Neural progenitor cell (in vitro differentiated cells): ENCODE measurements around the gene S1PR2.

ENCODE experiments used
- EZH2 ChIP-seq: fragments of 200-600 bp; sonication (generic); IDR thresholded peaks from 2 replicates; pipeline ENCODE4 v1.6.1; 2017; ENCODE audit warnings: antibody characterized with exemption, mild to moderate bottlenecking, moderate library complexity
- EZH2phosphoT487 ChIP-seq: fragments of 200-600 bp; sonication (generic); IDR thresholded peaks from 2 replicates; pipeline ENCODE4 v1.6.1; 2017; ENCODE audit warnings: antibody characterized with exemption
- TF ChIP-seq, protein P1 (sequence below): fragments of 200-600 bp; sonication (generic); IDR thresholded peaks from 2 replicates; pipeline ENCODE4 v1.5.1; 2017; ENCODE audit warnings: antibody characterized with exemption, mild to moderate bottlenecking

DNA sequence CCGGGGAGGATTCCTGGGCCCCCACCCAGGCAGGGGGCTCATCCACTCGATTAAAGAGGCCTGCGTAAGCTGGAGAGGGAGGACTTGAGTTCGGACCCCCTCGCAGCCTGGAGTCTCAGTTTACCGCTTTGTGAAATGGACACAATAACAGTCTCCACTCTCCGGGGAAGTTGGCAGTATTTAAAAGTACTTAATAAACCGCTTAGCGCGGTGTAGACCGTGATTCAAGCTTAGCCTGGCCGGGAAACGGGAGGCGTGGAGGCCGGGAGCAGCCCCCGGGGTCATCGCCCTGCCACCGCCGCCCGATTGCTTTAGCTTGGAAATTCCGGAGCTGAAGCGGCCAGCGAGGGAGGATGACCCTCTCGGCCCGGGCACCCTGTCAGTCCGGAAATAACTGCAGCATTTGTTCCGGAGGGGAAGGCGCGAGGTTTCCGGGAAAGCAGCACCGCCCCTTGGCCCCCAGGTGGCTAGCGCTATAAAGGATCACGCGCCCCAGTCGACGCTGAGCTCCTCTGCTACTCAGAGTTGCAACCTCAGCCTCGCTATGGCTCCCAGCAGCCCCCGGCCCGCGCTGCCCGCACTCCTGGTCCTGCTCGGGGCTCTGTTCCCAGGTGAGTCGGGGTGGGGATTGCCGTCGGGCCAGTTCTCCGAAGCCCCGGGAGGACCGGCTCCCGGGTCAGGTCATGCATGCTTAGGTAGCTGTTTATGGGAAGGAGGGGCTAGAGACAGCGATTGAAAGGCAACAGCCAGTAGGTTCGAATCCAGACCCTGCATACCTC lies 39.7 kb upstream of the S1PR2 start, which contains the start of gene ICAM1:
- TF ChIP-seq EZH2 (peak; percentile 35), EZH2phosphoT487 (peak; percentile 63)
- TF ChIP-seq, protein P1, sequence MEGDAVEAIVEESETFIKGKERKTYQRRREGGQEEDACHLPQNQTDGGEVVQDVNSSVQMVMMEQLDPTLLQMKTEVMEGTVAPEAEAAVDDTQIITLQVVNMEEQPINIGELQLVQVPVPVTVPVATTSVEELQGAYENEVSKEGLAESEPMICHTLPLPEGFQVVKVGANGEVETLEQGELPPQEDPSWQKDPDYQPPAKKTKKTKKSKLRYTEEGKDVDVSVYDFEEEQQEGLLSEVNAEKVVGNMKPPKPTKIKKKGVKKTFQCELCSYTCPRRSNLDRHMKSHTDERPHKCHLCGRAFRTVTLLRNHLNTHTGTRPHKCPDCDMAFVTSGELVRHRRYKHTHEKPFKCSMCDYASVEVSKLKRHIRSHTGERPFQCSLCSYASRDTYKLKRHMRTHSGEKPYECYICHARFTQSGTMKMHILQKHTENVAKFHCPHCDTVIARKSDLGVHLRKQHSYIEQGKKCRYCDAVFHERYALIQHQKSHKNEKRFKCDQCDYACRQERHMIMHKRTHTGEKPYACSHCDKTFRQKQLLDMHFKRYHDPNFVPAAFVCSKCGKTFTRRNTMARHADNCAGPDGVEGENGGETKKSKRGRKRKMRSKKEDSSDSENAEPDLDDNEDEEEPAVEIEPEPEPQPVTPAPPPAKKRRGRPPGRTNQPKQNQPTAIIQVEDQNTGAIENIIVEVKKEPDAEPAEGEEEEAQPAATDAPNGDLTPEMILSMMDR = no peak
